Activated CD4-positive, alpha-beta T cell treated with anti-CD3 and anti-CD28 coated beads, Interleukin-2, amount 10 ng/mL, durations not matched to agents 7 days and 5 days (primary cell): Measurements from ENCODE around the gene HOXC9. TPM values are rescaled to one million over a fixed set of nuclear protein-coding genes. Genes with fewer than 3 reads are reported as not detected.
A peak's percentile ranks its signal among the peaks of the same experiment; 100 is the strongest.

ENCODE experiments used
- CTCF ChIA-PET: fragments of 350-600 bp; sonication (Branson Sonifier 250); formaldehyde crosslinking; loops from one replicate; lab custom pipeline; 2021; ENCODE audit warnings: antibody characterized with exemption; lab: Charles Lee
- POLR2A ChIA-PET: fragments of 350-600 bp; sonication (Branson Sonifier 250); formaldehyde crosslinking; loops from one replicate; lab custom pipeline; 2021; ENCODE audit warnings: antibody characterized with exemption; lab: Charles Lee
- DNase-seq: peaks from one replicate; pipeline ENCODE4 v3.0.0-alpha.2; 2020
- H3K27ac Mint-ChIP-seq: one replicate; pipeline ENCODE4 v1.8.0; 2021; ENCODE audit warnings: mild to moderate bottlenecking, moderate library complexity, mixed read lengths
- H3K27me3 Mint-ChIP-seq: one replicate; pipeline ENCODE4 v1.8.0; 2021; ENCODE audit warnings: mixed read lengths
- H3K36me3 Mint-ChIP-seq: one replicate; pipeline ENCODE4 v1.8.0; 2021; ENCODE audit warnings: low read depth, mixed read lengths
- H3K4me1 Mint-ChIP-seq: one replicate; pipeline ENCODE4 v1.8.0; 2021; ENCODE audit warnings: mixed read lengths
- H3K4me3 Mint-ChIP-seq: one replicate; pipeline ENCODE4 v1.8.0; 2021; ENCODE audit warnings: mild to moderate bottlenecking, moderate library complexity, mixed read lengths
- H3K9me3 Mint-ChIP-seq: one replicate; pipeline ENCODE4 v1.8.0; 2021; ENCODE audit warnings: mixed read lengths
- microRNA-seq: library from miRNA; unstranded; fragments of <30 nt; microRNA quantifications from one replicate; pipeline ENCODE4 v1.2.0, GENCODE V29; 2021; ENCODE audit warnings: borderline microRNAs expressed, borderline replicate concordance
- total RNA-seq, 2 experiments: library from RNA; stranded (reverse); gene quantifications; one replicate each; pipeline ENCODE4 v1.2.3, GENCODE V29; 2021

Gene HOXC9
- total RNA-seq, 2 experiments from 2014 or later: not detected

GRCh38 chr12:54052438-54053002, 52.6 kb downstream of the HOXC9 start:
- Mint-ChIP-seq H3K36me3 (peaks cover 3% of the 10 kb centered on the region), H3K27me3 (peaks cover 93% of the 10 kb centered on the region), H3K4me3 (no peak overlapping the region), H3K4me1 (peaks cover 29% of the 10 kb centered on the region), H3K9me3 (no peaks in the 10 kb centered on the region), H3K27ac (peak overlapping the region; percentile 69)
- ChIA-PET POLR2A (no interaction called here), CTCF (interaction anchor here (0.6 to 4.7 kb wide), 9 partner anchors 21 to 1150 kb away, joined by 3 to 25 read pairs (median 4); partner anchors contain the start of genes HOXC10 and HOXC5)
- no peak for DNase-seq

Small RNA genes within 50 kb of the gene (microRNA-seq; reads per million reads assigned to microRNA genes)
- gene MIR196A2 (not detected), gene MIR615 (not detected)

Other genes starting within 250 kb of the HOXC9 start
- not detected for gene CISTR, start 248.2 kb upstream of the HOXC9 start, total RNA-seq
- not detected for gene HOXC13, start 61.3 kb upstream of the HOXC9 start, total RNA-seq
- not detected for gene HOXC12, start 45.3 kb upstream of the HOXC9 start, total RNA-seq
- gene HOXC11, start 27.0 kb upstream of the HOXC9 start, total RNA-seq: not detected
- not detected for gene HOTAIR, start 25.2 kb upstream of the HOXC9 start, total RNA-seq
- not detected for gene HOXC10, start 15.0 kb upstream of the HOXC9 start, total RNA-seq
- not detected for gene HOXC8, start 8.8 kb downstream of the HOXC9 start, total RNA-seq
- gene HOXC6, start 28.3 kb downstream of the HOXC9 start, total RNA-seq: not detected
- not detected for gene HOXC5, start 32.9 kb downstream of the HOXC9 start, total RNA-seq
- gene HOXC4, start 53.7 kb downstream of the HOXC9 start, total RNA-seq: not detected
- gene SMUG1, start 188.8 kb downstream of the HOXC9 start, total RNA-seq: 10 to 100 TPM; 24.3 to 27.8 TPM